Vagina (tissue), 2 donors: ENCODE measurements around the gene SPINK14. TPM values are rescaled to one million over a fixed set of nuclear protein-coding genes. Genes with fewer than 3 reads are reported as not detected.

Experiments
- DNase-seq, 2 donors: peaks; one replicate each; pipeline ENCODE4 v3.0.0-alpha.2; 2017; ENCODE audit errors: extremely low spot score in 2 of 2
- H3K27ac ChIP-seq: fragments of 200-600 bp; sonication (generic); one replicate; pipeline ENCODE4 v1.5.1; 2019
- H3K27me3 ChIP-seq: fragments of 200-600 bp; sonication (generic); one replicate; pipeline ENCODE4 v1.5.1; 2019
- H3K36me3 ChIP-seq, 2 donors: fragments of 200-600 bp; sonication (generic); one replicate each; pipeline ENCODE4 v1.5.1; 2017 to 2019
- H3K4me1 ChIP-seq: fragments of 200-600 bp; sonication (generic); one replicate; pipeline ENCODE4 v1.5.1; 2019
- H3K4me3 ChIP-seq, 2 donors: fragments of 200-600 bp; sonication (generic); 1 replicate in 1 of 2; 2 replicates in 1 of 2; pipeline ENCODE4 v1.5.1; 2016 to 2019
- H3K9me3 ChIP-seq: fragments of 200-600 bp; sonication (generic); one replicate; pipeline ENCODE4 v1.5.1; 2019
- CTCF ChIP-seq, 3 experiments: fragments of 450-650 bp in 2 of 3; fragments of 200-600 bp in 1 of 3; sonication (generic) in 1 of 3; IDR thresholded peaks; one replicate each; pipeline ENCODE4 v1.5.1; 2017 to 2019; ENCODE audit warnings: antibody characterized with exemption in 3 of 3, mild to moderate bottlenecking in 2 of 3, moderate library complexity in 2 of 3
- POLR2A ChIP-seq, 2 donors: fragments of 450-650 bp; IDR thresholded peaks; one replicate each; pipeline ENCODE4 v1.6.1; 2017; ENCODE audit warnings: antibody characterized with exemption in 2 of 2, mild to moderate bottlenecking in 2 of 2, moderate library complexity in 2 of 2
- POLR2AphosphoS5 ChIP-seq, 2 donors: sonication (generic); formaldehyde crosslinking; IDR thresholded peaks; one replicate each; pipeline ENCODE4 v1.9.0; 2017; ENCODE audit warnings: antibody characterized with exemption in 2 of 2, mild to moderate bottlenecking in 2 of 2, low read depth in 1 of 2; ENCODE audit not compliant: insufficient read depth in 1 of 2
- intact Hi-C: fragments of 100-400 bp; cut with DNase I; formaldehyde crosslinking; loops from one replicate; pipeline ENCODE4 v1.15.1; 2023
- total RNA-seq: library from RNA; depleted of rRNA; stranded (reverse); fragments of >200 nt; gene quantifications from one replicate; pipeline ENCODE4 v1.2.3, GENCODE V29; 2016

Gene SPINK14
- total RNA-seq = not detected

GRCh38 chr5:148168246-148168645, at the start of gene SPINK14:
Gene SPINK14 (plus strand): TSS chr5:148168546. CDS start chr5:148169733, 1,187 bp downstream.
- no peak for TF ChIP-seq POLR2AphosphoS5 (IDR thresholded peaks at IDR 0.05; ENCODE audit: insufficient read depth in 1 of 2, low read depth in 1 of 2)
- TF ChIP-seq POLR2A (IDR thresholded peaks at IDR 0.05) = no peak
- TF ChIP-seq CTCF (IDR thresholded peaks at IDR 0.05) = no peak
- H3K27ac ChIP-seq = no peak within 1 kb of the TSS
- no peak within 1 kb of the TSS for H3K4me3 ChIP-seq
- intact Hi-C loops = no loop called here
- H3K4me1 ChIP-seq = no peaks in the 10 kb centered on the region
- no peaks in the 10 kb centered on the region for H3K36me3 ChIP-seq
- no peaks in the 10 kb centered on the region for H3K9me3 ChIP-seq
- no peak for DNase-seq
- H3K27me3 ChIP-seq = no peaks in the 10 kb centered on the region

- Histone ChIP-seq H3K27me3 (no peaks in the 10 kb centered on the region), H3K4me1 (no peaks in the 10 kb centered on the region), H3K9me3 (no peaks in the 10 kb centered on the region), H3K36me3 (peaks cover 0 to 3% of the 10 kb centered on the region in 2 donors), H3K4me3 (no peak overlapping the region), H3K27ac (no peak overlapping the region)
- TF ChIP-seq POLR2AphosphoS5 (IDR thresholded peaks at IDR 0.05; ENCODE audit: insufficient read depth in 1 of 2, low read depth in 1 of 2) = no peak
- no peak for TF ChIP-seq POLR2A (IDR thresholded peaks at IDR 0.05)
- no peak for TF ChIP-seq CTCF (IDR thresholded peaks at IDR 0.05)
- no peak for DNase-seq
- intact Hi-C loops = no loop called here
Observed at GRCh38 chr5:148120317-148120716, 48.0 kb upstream of the SPINK14 start.

GRCh38 chr5:148125641-148126040, 42.7 kb upstream of the SPINK14 start:
- H3K4me1 ChIP-seq = no peaks in the 10 kb centered on the region
- H3K9me3 ChIP-seq = no peaks in the 10 kb centered on the region
- H3K36me3 ChIP-seq = no peaks in the 10 kb centered on the region
- H3K27me3 ChIP-seq = no peaks in the 10 kb centered on the region
- intact Hi-C loops = no loop called here
- TF ChIP-seq POLR2A (IDR thresholded peaks at IDR 0.05) (no peak), POLR2AphosphoS5 (IDR thresholded peaks at IDR 0.05; ENCODE audit: insufficient read depth in 1 of 2, low read depth in 1 of 2) (no peak), CTCF (IDR thresholded peaks at IDR 0.05) (no peak)
- H3K4me3 ChIP-seq = no peak overlapping the region
- DNase-seq = no peak
- no peak overlapping the region for H3K27ac ChIP-seq

GRCh38 chr5:148135091-148136048, 33.0 kb upstream of the SPINK14 start:
- Histone ChIP-seq H3K36me3 (no peaks in the 10 kb centered on the region), H3K4me3 (no peak overlapping the region), H3K4me1 (no peaks in the 10 kb centered on the region), H3K9me3 (no peaks in the 10 kb centered on the region), H3K27me3 (no peaks in the 10 kb centered on the region), H3K27ac (no peak overlapping the region)
- intact Hi-C loops = no loop called here
- TF ChIP-seq POLR2A (IDR thresholded peaks at IDR 0.05) (no peak), POLR2AphosphoS5 (IDR thresholded peaks at IDR 0.05; ENCODE audit: insufficient read depth in 1 of 2, low read depth in 1 of 2) (no peak), CTCF (IDR thresholded peaks at IDR 0.05) (no peak)
- no peak for DNase-seq

- no peak overlapping the region for H3K4me3 ChIP-seq
- no peak for TF ChIP-seq CTCF (IDR thresholded peaks at IDR 0.05)
- TF ChIP-seq POLR2AphosphoS5 (IDR thresholded peaks at IDR 0.05; ENCODE audit: insufficient read depth in 1 of 2, low read depth in 1 of 2) = no peak
- no peak for TF ChIP-seq POLR2A (IDR thresholded peaks at IDR 0.05)
- no peaks in the 10 kb centered on the region for H3K4me1 ChIP-seq
- H3K36me3 ChIP-seq = no peaks in the 10 kb centered on the region
- no peaks in the 10 kb centered on the region for H3K9me3 ChIP-seq
- no peaks in the 10 kb centered on the region for H3K27me3 ChIP-seq
- no peak for DNase-seq
- intact Hi-C loops = no loop called here
- no peak overlapping the region for H3K27ac ChIP-seq
Observed at GRCh38 chr5:148140846-148141245, 27.5 kb upstream of the SPINK14 start.
